HG03460 (cell line): ENCODE data around the gene RARRES1.

Experiments used
- ATAC-seq: cut with Tn5 transposase; IDR thresholded peaks from one replicate; pipeline ENCODE4 v1.9.1; 2021; ENCODE audit not compliant: unreplicated experiment

RARRES1 gene, protein sequence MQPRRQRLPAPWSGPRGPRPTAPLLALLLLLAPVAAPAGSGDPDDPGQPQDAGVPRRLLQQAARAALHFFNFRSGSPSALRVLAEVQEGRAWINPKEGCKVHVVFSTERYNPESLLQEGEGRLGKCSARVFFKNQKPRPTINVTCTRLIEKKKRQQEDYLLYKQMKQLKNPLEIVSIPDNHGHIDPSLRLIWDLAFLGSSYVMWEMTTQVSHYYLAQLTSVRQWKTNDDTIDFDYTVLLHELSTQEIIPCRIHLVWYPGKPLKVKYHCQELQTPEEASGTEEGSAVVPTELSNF

GRCh38 chr3:158731938-158732855, at the start of gene RARRES1:
TSS of gene RARRES1 (minus strand) at chr3:158732457. CDS start at chr3:158732415, 42 bp downstream.
- ATAC-seq = peak; percentile 71

GRCh38 chr3:158781849-158782248, 49.6 kb upstream of the RARRES1 start:
- ATAC-seq = no peak

DNA sequence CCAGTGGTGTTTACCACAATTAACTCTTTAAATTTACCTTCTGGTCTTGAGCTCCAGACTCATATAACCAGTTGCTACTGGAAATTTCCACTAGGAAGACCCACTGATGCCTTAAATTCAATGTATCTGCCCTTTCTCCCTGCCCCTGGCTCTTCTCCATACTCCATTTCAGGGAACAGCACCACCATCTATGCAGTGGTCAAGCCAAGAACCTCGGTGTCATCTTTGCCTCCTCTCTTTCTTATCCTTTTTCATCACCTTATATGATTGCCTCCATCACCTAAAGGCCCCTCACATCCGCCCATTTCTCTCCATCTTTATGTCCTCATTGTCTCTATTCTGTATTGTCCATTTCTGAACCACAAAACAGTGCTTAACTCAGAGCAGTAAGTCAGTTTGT, 48.9 kb upstream of the RARRES1 start:
- no peak for ATAC-seq

GRCh38 chr3:158780766-158781165, 48.5 kb upstream of the RARRES1 start:
- ATAC-seq = no peak

- ATAC-seq = no peak
Observed at GRCh38 chr3:158777161-158777873, 45.1 kb upstream of the RARRES1 start.

- ATAC-seq = no peak
Observed at GRCh38 chr3:158776531-158776930, 44.3 kb upstream of the RARRES1 start.

GRCh38 chr3:158775426-158776410, 43.5 kb upstream of the RARRES1 start:
- ATAC-seq = no peak

DNA sequence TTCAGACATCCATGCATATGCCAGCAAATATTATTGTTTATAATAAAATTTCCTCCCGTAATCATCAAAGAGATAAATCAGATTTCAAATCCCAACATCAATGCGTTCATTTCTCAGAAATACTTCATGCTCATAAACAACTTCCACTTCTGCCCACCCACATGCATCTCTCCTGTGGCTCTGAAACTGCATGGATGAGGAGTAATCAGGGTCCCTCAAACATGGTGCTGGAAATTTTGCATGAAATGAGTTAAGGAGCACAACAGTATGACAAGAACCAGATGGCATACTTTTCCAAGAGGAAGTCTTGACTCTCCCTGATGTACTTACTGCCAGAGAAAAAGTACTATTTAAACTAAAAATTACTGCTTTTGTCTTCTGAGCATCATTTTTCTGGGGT, 42.7 kb upstream of the RARRES1 start:
- no peak for ATAC-seq

GRCh38 chr3:158773845-158774830, 41.9 kb upstream of the RARRES1 start:
- ATAC-seq = no peak

- ATAC-seq = no peak
Observed at GRCh38 chr3:158773166-158773565, 40.9 kb upstream of the RARRES1 start.

DNA sequence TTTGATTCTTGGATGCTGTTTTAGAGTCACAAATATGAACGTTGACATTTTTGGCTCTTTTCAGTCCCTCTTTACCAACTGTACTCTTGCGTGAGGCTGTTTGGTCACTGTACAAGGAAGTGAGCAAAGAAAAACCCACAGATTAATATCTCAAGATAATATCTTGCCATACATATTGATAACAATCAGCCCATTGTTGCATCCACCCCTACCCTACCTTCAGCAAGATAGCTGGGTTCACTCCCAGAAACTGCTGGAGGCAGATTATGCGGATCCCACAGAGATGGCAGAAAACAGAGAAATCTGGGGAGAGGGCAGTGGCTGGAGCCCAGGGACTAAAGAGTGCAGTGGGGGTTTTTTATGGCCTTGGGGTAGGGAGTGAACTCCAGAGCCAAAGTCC, 39.7 kb upstream of the RARRES1 start:
- no peak for ATAC-seq

DNA sequence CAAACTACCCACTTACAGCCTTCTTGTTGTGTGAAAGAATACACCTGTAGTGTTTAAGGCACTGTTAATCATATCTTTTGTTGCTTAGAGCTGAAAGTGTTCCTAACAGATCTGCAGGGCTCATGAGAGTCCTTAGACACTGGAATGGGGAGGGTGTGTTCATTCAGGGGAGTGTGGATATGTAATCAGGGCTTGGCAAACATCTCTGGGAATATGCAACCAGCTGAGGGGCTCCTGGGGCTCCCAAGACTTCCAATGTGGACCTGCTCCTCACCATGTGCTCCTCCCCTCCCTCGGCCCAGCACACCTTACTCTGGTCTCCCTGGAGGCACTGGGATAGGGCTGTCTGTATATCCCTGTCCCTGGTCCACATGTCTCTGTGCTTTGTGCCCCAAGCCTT, 39.3 kb upstream of the RARRES1 start:
- no peak for ATAC-seq

DNA sequence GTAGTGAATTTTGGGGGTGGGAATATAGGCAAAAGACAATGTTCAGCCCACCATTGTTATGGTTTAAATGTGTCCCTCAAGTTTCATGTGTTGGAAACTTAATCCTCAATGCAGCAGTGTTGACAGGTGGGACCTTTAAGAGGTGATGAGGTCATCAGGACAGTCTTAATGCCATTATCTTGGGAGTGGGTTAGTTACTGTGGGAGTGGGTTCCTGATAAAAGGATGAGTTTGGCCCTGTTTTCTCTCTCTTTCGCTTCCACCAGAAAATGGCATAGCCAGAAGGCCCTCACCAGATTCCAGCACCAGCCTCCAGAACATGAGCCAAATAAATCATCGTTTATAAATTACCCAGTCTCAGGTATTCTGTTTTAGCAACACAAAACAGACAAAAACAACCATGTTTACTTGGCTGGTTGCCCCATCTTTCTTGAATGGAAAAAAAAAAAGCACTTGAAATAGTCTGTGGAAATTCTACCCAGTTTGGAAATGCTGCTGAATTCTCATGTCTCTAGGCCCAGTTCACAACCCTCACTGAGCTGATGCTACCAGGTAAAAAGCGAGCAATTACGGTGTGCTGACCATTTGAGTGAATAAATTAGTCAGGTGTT, 38.6 kb upstream of the RARRES1 start:
- no peak for ATAC-seq

DNA sequence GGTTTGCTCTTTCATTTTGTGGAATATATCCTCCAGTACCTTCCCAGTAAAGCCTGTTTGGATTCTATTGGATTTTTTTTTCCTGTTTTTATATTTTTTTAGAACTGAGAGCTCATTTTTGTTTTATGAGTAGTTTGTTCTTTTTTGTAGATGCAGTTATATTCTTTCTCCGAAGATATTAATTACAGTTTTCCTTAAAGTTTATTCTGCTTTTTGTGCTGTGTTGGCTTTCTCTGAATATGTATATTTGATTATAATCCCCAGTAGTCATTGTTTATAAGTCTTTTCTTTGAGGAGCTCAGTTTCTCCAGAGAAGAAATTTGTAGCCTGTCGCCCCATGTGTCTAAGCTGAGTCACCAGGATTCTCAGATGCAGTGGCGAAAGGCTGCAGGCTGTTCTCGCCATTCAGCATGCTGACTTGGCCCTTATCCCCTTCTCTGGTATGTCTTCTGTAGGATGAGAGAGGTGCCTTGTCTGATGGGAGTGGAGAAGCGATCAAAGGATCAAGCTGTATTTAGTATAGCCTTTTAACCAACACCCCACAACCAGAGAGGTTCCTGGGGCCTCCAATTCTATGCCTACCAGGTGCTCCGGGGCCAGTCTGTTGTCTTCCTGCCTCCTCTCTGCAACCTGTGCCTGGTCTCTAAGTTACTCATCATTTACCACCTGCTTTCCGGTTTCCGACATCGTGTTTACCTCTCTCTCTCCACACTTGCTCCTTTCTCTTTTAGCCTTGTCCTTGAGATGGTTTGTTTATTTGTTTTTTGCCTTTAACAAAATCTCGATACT, 37.9 kb upstream of the RARRES1 start:
- ATAC-seq = no peak

- ATAC-seq = no peak
Observed at GRCh38 chr3:158769549-158769948, 37.3 kb upstream of the RARRES1 start.

- no peak for ATAC-seq
Observed at GRCh38 chr3:158768881-158769543, 36.8 kb upstream of the RARRES1 start.

DNA sequence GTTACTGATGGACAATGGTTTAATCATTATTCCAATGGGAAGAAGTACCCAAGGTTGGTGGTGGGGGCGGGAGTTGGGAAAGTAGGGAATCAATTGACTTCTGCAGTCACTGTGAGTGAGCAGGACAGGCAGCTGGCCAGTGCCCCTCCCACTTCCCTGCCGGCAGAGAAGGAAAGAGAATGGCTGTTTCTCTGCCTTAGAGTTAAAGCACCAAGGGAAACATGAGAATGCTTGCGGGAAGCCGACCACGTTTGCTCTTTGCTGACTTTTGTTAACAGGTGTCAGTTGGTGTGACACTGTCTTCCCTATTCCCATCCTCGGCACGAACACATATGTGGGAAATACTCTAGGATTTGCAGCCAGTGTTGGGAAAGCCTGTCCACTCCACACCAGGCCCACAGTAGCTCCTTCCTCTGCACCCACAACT, 36.1 kb upstream of the RARRES1 start:
- no peak for ATAC-seq
